Putamen (tissue), 1 donor: ENCODE measurements around the gene SAXO2.
"Not testable (repeated sequence)": the region's sequence is repeated elsewhere in the genome, so short reads cannot be mapped to it uniquely, and the experiment has no call there.

Experiments used
- DNase-seq: peaks from one replicate; pipeline ENCODE4 v3.0.0-alpha.2; 2016; ENCODE audit warnings: low spot score

The SAXO2 gene

DNA sequence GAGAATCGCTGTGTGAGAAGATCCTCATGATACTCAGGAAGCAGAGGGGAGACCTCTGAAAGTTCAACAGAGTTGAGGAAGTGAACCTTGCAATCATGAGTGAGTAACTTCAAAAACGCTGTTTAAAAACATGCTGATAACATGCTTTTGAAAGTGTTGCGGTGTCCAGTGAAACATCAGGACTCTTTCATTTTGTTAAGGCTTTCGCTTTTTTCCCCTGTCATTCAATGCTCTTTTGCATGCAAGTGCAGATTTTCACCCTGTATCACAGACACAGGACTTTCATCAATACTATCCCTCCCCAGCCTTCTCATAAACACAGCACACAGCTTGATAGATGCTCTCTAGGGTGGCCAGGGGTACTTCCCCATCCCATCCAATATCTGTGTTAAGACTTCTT is 23.9 kb downstream of the SAXO2 start:
- DNase-seq = not testable (repeated sequence)

DNA sequence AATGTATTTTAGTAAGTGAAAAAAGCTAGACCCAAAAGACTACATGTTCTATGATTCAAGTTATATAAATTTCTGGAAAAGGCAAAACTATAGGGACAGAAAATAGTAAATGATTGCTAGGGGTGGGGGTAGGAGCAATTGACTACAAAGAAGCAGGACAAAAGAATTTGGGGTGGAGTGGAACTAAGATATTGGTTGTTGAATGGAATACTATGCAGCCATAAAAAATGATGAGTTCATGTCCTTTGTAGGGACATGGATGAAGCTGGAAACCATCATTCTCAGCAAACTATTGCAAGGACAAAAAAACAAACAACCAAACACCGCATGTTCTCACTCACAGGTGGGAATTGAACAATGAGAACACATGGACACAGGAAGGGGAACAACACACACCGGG is 25.6 kb downstream of the SAXO2 start:
- not testable (repeated sequence) for DNase-seq

DNA sequence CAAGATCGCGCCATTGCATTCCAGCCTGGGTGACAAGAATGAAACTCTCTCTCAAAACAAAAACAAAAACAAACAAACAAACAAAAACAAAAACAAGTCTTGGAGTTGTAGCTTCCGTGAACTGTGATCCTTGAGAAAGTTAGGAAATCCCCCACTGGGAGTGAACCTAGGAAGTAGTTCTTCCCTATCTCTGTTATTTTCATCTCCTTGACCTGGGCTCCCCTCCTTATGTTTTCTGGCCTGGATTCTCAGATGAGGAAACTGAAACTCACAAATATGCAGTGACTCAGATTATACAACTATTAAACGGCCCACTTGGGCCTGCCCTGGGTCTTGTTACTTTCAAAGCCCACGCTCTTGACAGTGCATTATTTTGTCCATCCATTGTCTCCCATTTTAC is 29.7 kb downstream of the SAXO2 start:
- no peak for DNase-seq

DNA sequence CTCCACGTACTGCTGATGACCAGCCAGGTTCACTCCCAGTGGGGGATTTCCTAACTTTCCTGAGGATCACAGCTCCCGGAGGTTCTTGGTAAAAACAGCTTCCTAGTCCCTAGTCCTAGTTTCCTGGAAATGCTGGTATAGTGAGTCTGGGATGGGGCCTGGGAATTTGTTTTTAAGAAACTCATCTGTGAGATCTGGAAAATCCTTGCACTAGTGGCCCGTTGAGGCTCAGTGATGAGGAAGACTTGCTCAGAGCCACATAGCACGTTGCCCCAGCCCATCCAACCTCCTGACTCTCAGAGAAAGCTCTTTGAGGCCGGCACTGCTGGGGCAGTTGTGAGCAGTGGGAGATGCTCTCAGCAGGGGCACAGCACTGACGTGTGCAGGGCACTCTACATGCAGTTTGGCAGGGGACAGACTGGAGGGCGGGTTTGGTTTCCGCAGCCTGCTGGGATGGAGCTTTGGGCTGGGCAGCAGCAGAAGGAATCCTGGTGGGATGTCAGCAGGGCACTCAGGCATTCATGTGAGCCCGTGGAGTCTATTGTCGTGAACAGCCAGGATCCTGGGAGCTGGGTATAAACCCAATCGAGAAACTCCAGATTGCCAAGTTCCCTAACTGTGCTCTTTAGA is 31.6 kb downstream of the SAXO2 start:
- DNase-seq = no peak

DNA sequence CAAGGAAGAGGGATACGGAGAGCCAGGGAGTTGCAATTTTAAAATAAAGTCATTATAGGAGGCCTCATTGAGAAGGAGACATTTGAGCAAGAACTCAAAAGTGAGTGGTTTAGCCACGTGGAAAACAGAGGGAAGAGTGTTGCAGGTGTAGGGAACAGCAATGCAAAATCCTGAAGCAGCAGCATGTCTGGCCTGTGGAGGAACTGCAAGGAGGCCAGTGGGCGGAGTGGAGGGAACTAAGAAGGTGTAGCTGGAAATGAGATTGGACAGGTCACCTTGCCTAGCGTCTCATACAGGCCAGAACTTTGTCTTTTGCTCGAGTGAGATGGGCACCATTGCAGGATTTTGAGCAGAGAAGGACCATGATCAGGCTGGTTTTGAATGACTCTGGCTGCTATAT is 34.9 kb downstream of the SAXO2 start:
- DNase-seq = no peak

DNA sequence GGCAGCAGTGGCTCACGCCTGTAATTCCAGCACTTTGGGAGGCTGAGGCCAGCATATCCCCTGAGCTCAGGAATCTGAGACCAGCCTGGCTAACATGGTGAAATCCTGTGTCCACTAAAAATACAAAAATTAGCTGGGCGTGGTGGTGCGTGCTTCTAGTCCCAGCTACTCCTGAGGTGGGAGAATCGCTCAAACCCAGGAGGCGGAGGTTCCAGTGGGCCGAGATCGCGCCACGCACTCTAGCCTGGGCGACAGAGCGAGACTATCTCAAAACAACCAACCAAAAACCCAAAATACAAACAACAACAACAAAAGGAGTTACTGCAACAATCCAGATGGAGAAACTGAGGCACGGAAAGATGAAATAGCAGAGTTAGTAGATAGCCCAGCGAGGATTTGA is 35.4 kb downstream of the SAXO2 start:
- DNase-seq = no peak

DNA sequence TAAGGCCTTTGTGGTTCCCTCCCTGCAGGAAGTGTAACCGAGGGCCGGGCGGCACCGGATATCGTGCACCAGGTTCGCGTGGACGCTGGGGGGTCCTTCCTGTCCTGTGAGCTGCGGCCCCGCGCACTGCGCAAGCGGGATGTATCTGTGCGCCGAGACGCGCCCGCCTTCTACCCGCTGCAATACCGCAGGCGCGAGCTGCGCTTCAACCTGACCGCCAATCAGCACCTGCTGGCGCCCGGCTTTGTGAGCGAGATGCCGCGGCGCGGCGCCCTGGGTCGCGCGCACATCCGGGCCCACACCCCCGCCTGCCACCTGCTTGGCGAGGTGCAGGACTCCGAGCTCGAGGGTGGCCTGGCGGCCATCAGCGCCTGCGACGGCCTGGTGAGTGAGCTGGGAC is 35.9 kb downstream of the SAXO2 start:
- peak; percentile 43 for DNase-seq

DNA sequence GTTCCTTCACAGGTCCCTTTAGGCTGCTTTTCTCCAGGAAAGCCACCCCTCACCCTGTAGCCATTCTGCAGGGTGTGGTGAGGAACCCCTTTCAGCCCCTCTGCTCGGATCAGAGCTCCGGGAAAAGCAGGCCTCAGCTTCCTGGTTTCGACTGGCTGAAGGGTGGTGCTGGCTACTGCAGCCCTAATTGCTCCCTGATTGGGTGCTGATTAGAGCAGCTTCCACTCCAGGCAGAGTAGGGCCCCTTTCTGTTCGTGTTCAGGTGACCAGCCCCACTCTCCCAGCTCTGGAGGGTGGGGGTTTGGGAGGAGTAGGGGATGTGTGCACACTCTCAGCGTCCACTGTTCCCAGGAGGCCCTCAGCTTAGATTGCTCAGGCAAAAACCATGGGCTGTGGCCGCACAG is 36.9 kb downstream of the SAXO2 start:
- DNase-seq = not testable (repeated sequence)

DNA sequence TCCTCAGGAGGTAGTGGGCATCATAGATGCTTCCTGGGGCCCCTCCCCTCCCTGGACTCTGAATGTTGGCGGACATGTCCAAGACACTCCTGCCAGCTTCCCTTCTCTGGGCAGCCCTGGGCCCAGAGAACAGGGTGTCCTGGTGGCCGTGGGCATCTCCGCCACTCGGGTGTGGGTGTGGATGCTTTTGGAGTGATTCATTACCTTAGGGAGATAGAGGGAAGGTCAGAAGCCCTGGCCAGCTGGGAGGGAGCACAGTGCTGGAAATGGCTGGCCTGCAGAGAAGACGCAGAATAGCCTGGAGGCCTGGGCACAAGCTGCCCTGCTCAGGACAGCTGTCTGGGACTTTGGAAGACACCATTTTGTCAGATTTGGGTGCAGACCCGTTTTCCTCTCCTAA is 37.7 kb downstream of the SAXO2 start:
- DNase-seq = not testable (repeated sequence)

DNA sequence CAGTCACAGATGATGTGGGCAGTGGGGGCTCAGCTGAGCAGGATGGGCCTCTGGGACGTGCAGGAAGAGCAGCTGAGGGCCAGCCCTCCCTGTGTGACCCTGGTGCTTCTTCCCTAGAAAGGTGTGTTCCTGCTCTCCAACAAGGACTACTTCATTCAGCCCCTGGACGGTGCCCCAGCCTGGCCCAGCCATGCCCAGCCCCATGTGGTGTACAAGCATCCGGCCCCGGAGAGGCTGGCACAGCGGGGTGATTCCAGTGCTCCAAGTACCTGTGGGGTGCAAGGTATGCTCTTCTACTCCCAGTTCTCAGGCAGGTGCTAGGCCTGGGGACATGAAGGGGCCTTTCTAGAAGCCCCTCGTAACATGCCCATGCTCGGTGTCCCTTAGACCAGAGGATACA is 38.3 kb downstream of the SAXO2 start:
- DNase-seq = no peak

DNA sequence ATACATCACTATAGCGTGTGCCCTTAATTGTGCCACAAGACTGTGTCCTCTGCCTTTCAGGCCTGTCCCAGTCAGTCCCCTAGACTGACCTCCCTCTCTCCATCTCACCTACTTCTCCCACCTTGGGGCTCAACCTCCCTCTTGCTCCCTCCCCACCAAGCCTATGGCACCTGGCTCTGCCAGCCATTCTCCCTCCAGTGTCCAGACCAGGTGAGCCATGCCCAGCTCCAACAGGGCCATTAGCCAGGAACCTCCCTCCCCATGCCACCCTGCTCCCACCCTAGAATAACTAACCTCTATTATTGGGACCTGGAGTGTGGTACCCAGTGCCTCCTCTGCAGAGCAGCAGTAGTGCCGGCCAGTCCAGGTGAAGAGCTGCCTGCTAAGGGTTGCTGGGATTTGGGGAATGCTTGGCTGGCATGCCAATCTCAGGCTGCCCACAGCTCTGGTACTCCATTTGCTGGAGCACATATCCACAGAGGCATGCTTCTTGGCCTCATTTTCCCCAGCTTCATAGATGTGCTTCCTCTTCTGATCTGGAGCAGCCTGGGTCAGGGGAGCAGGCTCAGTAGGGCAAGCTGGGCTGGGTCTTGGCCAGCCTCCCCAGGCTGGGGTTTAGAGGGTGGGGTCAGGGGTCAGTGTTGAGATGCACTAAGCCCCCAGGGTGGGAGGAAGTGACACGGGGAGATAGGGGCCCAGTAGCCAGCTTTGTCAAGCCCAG is 38.8 kb downstream of the SAXO2 start:
- no peak for DNase-seq

DNA sequence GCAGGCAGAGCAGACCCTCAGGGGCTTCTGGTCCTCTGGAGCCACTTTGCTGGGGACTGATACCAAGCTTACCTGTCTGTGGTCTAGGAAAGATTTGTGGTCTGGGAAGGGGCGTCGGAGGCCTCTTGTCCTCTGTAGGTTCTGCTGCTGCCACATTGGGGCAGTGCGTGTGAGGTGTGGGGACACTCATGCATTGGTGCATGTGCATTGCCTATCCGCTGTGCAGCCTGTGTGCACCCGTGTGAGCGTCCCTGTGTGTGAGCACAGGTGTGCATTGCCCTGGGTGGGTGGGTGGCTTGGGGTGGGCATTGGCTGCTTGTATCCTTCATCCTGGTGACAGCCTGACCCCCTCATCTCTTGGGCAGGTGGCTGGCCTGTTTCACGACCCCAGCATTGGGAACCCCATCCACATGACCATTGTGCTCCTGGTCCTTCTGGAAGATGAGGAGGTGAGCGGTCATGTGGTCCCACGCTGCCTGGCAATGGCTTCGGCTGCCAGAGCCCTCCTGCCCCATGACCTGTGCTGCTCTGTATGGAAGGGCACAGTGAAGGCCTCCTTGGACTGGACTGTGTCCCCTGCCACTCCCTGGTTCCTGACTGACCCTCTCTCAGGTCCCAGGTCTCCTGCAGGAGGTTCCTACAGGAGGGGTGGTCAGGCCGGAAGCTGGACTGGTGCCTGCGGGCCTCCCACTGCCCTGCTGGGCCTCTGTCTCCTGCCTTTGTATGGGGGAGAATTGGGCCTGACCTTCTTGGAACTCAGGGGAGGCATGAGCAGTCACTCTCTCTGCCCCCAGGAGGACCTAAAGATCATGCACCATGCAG is 41.5 kb downstream of the SAXO2 start:
- no peak for DNase-seq

DNA sequence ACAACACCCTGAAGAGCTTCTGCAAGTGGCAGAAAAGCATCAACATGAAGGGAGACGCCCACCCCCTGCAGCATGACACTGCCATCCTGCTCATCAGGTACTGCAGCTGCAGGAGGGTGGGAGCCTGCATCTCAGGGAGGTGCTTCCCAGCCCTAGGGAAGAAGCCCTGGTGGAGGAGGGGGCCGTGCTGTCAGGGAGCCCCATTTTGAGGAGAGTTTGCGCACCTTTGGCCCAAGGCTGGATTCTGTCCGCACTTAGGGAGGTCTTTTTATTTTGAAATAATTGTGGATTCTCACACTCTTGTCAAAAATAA is 42.1 kb downstream of the SAXO2 start:
- DNase-seq = peak; percentile 22

DNA sequence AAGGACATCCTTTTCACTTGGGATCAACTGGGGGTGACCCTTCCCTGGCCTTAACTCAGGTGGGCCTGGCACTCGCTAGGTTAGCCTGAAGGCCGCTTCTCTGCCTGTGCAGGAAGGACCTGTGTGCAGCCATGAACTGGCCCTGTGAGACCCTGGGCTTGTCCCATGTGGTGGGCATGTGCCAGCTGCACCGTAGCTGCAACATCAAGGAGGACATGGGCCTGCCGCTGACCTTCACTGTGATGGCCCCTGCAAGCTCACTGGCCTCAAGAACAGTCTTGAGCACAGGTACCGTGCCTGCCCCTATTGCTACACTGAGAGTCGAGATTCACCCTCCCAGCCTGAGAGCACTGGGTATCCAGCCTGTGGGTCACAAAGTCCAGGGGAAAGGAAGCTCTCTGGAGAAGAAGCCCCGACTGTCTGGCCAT is 43.0 kb downstream of the SAXO2 start:
- no peak for DNase-seq

DNA sequence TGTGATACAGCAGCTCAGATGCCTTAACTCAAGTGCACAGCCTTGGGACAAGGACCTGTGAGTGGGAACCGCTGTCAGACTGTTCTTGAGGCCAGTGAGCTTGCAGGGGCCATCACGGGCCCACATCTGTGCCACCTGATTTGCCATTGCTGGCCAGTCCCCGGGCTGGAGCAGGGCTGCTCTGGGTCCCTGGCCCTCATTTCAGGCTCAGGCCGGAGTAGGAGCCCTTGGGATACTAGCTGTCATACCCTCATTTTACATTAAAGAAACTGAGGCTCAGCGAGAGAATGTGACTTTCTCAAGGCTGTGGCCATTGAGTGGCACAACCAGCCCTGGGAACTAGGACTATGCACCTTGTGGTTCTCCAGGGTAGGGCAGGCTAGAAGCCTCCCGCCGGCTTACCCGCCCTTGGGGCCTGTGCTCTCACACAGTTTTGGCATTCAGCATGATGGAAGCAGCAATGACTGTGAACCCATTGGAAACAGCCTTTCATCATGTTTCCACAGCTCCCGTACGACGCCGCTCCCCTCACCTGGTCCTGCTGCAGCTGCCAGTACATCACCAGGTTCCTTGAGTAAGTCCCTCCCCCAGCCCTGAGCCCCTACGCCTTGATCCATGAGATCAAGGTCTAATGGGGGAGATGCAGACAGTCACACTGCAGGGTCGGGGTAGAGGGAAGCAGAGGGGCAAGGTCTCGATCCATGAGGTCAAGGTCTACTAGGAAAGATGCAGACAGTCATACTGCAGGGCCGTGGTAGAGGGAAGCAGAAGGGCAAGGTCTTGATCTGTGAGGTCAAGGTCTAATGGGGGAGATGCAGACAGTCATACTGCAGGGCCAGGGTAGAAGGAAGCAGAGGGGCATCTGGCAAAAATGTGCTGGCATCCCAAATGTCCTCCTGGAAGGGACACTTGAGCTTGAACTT is 44.4 kb downstream of the SAXO2 start:
- no peak for DNase-seq

DNA sequence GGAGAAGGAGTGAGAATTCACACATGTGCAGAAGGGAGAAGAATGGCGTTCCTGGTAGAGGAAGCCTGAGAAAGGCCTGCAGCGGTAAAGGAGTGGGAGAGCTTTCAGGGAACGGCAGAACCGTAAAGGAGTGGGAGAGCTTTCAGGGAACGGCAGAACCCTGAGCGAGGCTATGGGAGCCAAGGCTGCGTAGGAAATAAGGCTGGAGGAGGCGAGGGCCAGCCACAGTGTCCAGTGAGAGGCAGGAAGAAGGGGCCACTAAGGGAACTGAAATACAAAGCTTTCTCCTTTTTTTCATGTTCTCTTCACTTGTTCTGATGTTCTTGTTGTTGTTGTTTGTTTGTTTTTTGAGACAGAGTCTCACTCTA is 45.1 kb downstream of the SAXO2 start:
- DNase-seq = no peak

DNA sequence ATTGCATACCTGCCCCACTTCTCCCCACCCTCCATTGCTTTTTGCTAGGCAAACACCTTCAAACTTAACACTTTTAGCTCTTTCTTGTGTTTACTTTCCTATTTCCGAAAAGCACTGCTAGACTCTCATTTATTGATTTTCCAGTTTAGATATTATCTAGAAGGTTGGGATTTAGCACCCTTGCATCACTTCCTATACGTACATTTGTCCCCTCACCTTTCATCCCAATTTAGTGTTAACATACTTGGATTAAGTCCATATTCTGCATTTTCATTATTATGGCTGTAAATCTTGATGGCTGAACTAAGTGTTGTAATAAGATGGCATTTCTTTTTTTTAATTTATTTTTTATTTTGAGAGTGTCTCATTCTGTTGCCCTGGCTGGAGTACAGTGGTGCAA is 47.2 kb downstream of the SAXO2 start:
- DNase-seq = no peak

DNA sequence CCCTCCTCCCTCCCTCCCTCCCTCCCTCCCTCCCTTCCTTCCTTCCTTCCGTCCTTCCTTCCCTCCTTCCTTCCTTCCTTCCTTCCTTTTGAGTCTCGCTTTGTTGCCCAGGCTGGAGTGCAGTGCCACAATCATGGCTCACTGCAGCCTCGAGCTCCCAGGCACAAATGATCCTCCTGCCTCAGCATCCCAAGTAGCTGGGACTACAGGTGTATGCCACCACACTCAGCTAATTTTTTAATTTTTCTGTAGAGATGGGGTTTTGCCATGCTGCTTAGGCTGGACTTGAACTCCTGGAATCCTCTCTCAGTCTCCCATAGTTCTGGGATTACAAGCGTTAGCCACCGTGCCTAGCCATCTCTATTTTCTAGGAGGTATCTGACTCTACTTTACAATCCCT is 48.7 kb downstream of the SAXO2 start:
- DNase-seq = not testable (repeated sequence)

DNA sequence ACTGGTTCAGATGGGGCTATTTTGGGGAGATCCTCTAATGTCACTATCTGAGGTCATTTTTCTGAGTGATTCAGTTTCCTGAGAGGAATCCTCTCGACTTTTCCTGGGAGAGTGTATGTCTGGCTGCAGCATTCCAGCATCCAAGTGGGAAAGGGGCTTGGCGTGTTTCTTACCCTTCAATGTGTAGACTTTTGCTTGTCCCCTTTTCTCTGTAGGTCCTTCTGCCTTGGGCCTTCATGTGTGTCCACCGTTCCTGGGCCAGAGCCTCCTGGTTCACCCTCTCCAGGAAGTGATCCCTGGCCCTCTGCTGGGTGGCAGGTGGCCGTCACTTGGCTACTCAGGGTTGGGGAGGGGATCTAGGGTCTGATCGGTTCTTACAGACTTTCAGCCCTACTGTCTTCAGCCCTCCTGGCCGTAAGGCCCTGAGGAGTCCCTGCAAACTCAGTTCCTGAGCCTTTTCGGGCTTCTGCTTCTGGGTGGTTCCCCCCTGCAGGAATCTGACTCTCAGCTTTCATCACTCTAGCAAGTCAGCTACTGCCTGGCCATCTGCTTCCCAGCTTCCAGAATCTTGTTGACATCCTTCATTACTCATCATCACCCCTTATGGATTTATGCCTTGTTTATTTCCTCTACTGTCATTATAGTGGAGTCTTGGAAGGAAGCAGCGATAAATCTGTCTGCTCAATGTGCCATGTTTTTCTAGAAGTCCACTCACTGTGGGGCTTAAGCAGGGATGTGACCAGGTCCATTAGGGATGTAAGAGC is 50.1 kb downstream of the SAXO2 start:
- DNase-seq = no peak

DNA sequence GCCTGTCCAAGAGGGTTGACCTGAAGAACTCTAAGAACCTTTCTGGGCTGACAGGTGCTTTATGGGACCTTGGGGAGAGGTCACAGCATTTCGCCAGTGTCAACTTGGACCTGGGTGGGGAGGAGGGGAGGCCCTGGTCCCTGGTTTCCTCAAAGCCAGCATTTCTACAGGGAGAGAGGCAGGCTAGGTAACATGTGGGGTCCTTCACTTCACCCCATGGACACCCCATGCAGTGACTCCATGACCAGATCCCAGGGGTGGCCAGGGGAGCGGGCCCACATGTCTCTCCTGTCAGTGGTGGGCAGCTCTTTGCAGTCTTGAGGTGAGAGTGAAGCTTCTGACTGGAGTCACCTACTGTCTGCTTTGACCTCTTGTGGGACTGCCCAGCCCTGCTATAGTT is 50.8 kb downstream of the SAXO2 start:
- DNase-seq = no peak

DNA sequence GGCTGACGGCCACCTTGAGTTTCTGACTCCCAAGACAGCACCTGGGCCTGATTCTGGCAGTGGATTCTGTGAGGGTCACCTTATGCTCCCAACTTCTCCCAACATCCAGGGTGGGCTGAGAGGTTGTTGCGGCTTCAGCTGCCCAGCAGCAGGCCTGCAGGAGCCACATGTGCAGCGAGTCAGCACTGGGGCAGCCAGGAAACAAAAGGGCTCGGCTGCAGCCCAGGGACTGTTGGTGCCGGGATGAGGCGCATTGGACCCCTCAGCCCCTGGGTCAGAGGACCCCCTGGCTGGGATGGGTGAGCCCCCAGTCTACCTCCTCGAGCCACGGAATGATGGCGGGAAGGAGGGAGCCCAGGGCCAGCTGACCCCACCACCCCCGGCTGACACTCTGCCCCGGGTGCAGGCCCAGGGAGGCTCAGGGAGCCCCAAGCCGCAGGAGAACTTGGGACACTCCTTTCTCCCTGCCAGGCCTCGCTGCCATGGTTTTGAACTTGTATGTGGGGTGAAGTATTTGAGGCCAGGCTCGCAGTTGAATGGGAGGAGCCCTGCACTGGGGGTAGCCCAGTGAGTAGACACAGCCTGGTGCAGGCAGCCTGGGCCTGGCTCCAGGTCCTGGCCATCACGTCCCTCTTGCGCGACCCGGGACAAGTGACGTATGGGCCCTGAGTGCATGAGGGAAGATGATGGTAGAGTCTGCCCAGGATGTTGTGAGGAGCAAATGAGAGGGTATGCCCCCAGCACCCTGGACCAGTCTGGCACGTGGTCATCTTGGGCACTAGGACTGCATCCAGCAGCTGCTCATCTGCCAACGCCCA is 51.5 kb downstream of the SAXO2 start:
- DNase-seq = not testable (repeated sequence)
